Activated T-cell treated with anti-CD3 and anti-CD28 coated beads, Interleukin-2, amount 50 U/mL, for 24 hours (primary cell): Measurements from ENCODE around the gene USP24.
"Not testable (repeated sequence)": the region's sequence is repeated elsewhere in the genome, so short reads cannot be mapped to it uniquely, and the experiment has no call there.

ENCODE experiments used
- DNase-seq: peaks from one replicate; pipeline ENCODE4 v3.0.0-alpha.2; 2020
- H3K27ac Mint-ChIP-seq: 2 replicates; pipeline ENCODE4 v1.8.0; 2020; ENCODE audit warnings: mild to moderate bottlenecking, mixed read lengths
- H3K27me3 Mint-ChIP-seq: 2 replicates; pipeline ENCODE4 v1.8.0; 2020; ENCODE audit warnings: mixed read lengths
- H3K36me3 Mint-ChIP-seq: 2 replicates; pipeline ENCODE4 v1.8.0; 2020; ENCODE audit warnings: low read depth, mixed read lengths
- H3K4me1 Mint-ChIP-seq: 2 replicates; pipeline ENCODE4 v1.8.0; 2020; ENCODE audit warnings: low read depth, mixed read lengths
- H3K4me3 Mint-ChIP-seq: 2 replicates; pipeline ENCODE4 v1.8.0; 2020; ENCODE audit warnings: mild to moderate bottlenecking, moderate library complexity, mixed read lengths
- H3K9me3 Mint-ChIP-seq: 2 replicates; pipeline ENCODE4 v1.8.0; 2020; ENCODE audit warnings: mixed read lengths

USP24 gene

DNA sequence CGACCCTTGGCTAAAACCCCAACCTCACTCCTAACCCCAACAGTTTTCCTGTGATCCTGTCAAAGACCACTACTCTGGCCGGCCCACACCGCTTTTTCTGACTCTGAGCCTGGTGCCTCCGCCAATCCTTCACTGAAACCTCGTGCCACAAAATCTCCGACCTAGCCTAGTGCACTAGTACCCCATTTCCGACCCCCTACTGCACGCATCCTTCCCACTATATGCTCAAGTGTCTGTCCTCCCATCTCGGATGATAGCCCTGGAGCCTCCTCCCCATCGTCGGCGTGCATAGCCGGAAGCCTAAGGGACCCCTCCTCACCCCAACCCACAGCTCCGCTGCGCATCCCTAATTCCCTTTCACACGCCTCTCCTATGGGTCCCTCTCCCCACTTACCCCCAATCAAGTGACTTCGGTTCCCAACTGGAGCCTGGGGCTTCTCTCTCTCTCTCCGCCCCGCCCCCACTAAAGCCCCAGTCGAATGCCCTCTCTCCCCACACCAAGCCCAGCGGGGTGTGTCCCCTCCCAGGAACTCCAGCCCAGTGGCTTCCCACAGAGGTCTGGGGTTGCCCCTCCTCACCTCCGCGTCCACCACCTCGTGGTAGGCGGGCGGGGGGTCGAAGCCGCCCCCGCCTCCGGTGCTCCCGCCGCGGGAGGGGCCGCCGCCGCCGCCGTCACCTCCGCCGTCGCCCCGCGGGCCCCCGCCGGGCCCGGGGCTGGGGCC, 791 bp downstream of the USP24 start:
- DNase-seq, result peak; percentile 67
- Mint-ChIP-seq H3K36me3 (peaks cover 32% of the 10 kb centered on the region), H3K27me3 (no peaks in the 10 kb centered on the region), H3K27ac (peak overlapping the region; percentile 95), H3K9me3 (no peaks in the 10 kb centered on the region), H3K4me3 (peak overlapping the region; percentile 90), H3K4me1 (peaks cover 73% of the 10 kb centered on the region)

DNA sequence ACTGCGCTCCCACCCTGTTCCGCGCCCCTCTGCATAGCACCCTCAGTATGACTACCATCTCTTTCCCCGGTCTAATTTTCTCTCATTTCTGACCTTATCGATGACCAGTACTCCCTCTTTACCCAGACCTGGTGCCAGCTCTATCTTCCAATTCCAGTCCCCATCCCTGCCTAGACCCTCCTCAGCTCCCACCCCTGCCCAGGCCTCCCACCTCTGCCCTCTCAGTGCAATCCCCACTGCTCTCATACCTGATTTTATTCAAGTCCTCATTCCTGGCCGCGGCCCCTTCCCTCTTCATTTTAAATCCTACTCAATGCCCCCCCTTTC, 1.3 kb downstream of the USP24 start:
- H3K4me3 Mint-ChIP-seq, result peak overlapping the region; percentile 90
- no peak for DNase-seq
- no peaks in the 10 kb centered on the region for H3K9me3 Mint-ChIP-seq
- peaks cover 74% of the 10 kb centered on the region for H3K4me1 Mint-ChIP-seq
- peak overlapping the region; percentile 95 for H3K27ac Mint-ChIP-seq
- no peaks in the 10 kb centered on the region for H3K27me3 Mint-ChIP-seq
- peaks cover 35% of the 10 kb centered on the region for H3K36me3 Mint-ChIP-seq

DNA sequence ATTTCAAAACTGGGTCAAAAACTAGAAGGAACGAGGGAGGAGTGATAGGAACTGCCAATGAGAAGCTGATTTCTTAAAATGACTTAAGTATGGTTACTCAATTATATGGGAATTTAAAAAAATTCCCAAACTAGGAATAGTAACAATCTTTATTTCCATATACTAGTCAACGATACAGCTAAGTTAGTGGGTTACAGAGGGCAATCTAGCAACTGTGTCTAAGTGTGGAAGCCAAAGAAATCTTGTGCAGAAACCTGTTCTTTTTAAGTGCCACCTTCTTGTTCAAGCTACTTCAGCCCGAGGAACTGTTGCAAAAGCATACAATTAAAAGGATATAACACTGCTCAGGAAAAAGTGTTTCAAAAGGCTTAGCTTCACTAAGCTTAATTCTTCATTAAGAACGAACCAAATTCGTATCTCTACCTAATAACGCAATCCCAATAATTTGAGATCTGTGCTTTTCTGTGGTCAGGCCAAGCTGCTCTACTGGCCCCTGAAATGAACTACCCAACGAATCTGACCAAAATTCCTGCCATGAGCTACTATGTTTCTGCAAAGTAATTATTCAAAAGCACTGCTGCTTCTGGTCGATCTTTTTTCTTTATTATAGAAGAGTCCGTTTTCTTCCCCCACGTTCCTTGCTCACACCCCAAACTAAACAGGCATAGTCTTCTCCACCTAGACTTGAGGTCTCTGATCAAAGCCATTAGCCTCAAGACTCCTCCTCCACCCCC, 1.8 kb downstream of the USP24 start:
- peaks cover 37% of the 10 kb centered on the region for H3K36me3 Mint-ChIP-seq
- peaks cover 74% of the 10 kb centered on the region for H3K4me1 Mint-ChIP-seq
- H3K27ac Mint-ChIP-seq, result peak overlapping the region; percentile 95
- no peak for DNase-seq
- no peaks in the 10 kb centered on the region for H3K27me3 Mint-ChIP-seq
- peak overlapping the region; percentile 90 for H3K4me3 Mint-ChIP-seq
- no peaks in the 10 kb centered on the region for H3K9me3 Mint-ChIP-seq

DNA sequence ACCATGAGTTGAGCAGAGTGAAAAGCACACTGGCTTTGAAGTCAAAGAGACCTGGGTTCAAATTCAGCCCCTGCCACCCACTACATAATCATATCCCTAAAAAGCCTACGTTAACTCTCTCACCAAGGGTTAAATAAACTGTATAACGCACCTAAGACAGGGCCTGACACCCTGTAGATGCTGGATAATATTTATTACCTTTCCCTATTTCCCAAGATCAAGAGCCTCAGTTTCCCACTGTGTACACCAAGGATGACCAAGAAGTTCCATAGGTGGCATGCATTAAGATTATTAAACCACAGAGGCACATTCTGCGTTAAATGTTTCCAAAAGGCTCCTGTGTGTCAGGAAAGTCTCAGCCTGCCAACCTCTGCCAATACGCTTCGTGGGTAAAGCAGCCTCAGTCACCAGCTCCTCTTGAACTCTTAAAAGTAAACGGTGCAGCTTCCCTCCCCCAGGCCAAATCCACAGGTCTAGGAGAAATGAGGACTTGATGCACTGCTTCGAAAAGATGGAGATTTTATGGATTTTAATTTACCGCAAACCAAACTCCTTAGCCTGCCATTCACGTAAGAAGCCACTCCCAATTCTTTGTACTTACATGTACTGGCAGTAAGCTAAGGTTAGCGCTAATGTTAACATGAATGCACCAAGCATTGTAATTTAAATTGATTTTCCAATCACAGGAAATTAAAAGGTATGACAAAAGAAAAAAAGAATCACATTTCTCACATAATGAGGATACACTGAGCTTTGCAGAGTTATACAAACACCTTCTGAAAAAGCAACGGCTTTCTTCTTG, 2.6 kb downstream of the USP24 start:
- Mint-ChIP-seq H3K4me3 (peak overlapping the region; percentile 90), H3K9me3 (no peaks in the 10 kb centered on the region), H3K27me3 (no peaks in the 10 kb centered on the region), H3K27ac (peak overlapping the region; percentile 95), H3K4me1 (peaks cover 73% of the 10 kb centered on the region), H3K36me3 (peaks cover 43% of the 10 kb centered on the region)
- DNase-seq, result no peak

DNA sequence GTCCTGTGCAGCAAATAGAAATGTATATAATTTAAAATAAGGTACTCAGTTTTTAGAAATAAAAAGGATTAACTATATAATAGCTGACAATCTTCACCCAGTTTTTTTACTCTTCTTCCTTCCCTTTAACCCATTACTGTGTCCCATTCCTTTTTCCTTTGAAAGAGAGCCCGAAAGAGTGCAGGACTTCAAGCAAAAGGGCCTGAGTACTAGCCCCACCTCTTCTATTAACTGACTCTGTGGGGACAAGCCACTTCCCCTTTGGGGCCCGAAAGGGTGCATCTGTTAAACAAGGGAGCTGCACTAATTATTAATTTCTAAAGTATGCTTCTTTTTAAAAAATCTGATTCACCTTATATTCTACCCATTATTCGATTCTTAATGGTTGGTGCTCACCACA, 3.3 kb downstream of the USP24 start:
- Mint-ChIP-seq H3K4me1 (peaks cover 73% of the 10 kb centered on the region), H3K36me3 (peaks cover 45% of the 10 kb centered on the region), H3K9me3 (no peaks in the 10 kb centered on the region), H3K4me3 (peak overlapping the region; percentile 90), H3K27me3 (no peaks in the 10 kb centered on the region), H3K27ac (peak overlapping the region; percentile 95)
- DNase-seq, result no peak

DNA sequence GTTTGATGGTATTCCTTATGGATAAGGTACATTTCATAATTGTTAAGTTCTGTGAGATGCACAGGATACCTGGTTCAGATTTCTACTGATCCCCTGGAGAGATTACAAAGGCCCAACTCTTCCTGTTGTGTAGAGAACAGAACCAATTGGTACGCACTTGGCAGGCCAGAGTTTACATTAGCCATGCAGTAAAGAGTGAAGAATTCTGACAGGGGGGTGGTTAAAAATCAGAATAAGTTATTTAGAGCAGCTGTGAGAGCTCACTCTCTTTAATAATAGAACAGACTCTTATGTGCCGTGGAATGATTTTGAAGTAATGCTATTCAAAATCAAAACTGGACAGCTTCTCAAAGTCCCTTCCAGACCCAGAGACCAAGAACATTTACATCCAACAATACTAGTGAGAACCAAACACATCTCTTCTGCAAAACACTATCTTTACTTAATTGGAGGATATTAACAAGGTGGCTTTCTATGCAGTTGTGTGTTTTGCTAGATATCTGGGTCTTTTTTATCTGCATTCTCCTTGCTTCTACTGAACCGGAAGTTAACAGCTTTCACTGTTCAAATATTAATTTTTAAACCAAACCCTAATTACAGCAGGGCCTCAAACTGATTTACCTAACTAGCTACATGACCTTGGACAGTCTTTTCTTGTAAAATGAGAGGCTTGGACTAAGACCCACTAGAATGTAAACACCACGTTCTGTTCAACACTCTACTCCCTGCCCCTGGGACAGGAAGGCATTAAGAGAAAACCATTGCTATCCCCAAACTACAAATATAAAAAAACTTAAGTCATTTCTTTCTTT, 4.0 kb downstream of the USP24 start:
- DNase-seq, result no peak

DNA sequence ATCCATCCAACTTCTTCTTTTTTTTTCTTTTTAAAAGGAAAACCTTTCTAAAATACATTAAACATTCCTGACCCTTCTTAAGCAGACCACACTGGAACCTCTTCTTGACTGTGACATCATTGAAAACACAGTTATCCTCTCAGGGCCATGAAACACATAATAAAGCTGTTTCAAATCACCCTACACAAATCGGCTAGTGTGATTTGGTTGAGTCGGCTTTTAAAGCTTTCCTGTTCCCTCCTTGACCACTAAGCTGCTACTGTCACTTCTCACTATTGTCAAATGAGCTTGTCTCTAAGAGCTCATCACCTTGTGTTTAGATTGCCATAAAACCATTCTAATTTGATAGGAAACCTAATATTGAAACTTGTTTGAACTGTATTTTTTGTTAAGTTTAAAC, 5.9 kb downstream of the USP24 start:
- H3K36me3 Mint-ChIP-seq, result peaks cover 54% of the 10 kb centered on the region
- no peaks in the 10 kb centered on the region for H3K9me3 Mint-ChIP-seq
- peak overlapping the region; percentile 23 for H3K27ac Mint-ChIP-seq

More for the DNA sequence above, 4.0 kb downstream of the USP24 start:
- H3K4me1 Mint-ChIP-seq, result peaks cover 73% of the 10 kb centered on the region
- no peaks in the 10 kb centered on the region for H3K9me3 Mint-ChIP-seq
- H3K4me3 Mint-ChIP-seq, result peak overlapping the region; percentile 90
- H3K27ac Mint-ChIP-seq, result peak overlapping the region; percentile 32
- H3K36me3 Mint-ChIP-seq, result peaks cover 52% of the 10 kb centered on the region
- H3K27me3 Mint-ChIP-seq, result no peaks in the 10 kb centered on the region

DNA sequence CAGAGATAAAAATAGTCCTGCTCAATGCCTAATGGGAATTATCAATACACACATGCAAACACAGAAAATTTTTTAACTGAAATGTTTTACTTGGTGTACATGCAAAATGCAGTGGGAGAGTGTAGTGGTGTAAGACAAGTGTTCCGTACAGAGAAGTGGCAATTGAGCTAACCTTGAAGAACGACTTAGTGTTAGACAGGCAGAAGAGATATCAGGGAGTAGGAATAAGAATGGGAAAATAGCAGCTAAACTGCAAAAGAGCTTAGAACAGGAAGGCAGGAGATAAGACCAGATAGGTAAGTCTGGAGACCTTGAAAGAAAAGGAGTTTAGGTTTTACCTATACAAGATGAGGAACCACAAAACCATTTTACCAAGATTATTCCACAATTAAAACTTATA, 9.0 kb downstream of the USP24 start:
- no peak overlapping the region for H3K27ac Mint-ChIP-seq
- H3K27me3 Mint-ChIP-seq, result no peaks in the 10 kb centered on the region
- peaks cover 82% of the 10 kb centered on the region for H3K4me1 Mint-ChIP-seq
- H3K9me3 Mint-ChIP-seq, result no peaks in the 10 kb centered on the region
- DNase-seq, result no peak
- H3K4me3 Mint-ChIP-seq, result no peak overlapping the region
- peaks cover 43% of the 10 kb centered on the region for H3K36me3 Mint-ChIP-seq

More for the DNA sequence above, 5.9 kb downstream of the USP24 start:
- H3K4me3 Mint-ChIP-seq, result peak overlapping the region; percentile 15
- DNase-seq, result no peak
- peaks cover 81% of the 10 kb centered on the region for H3K4me1 Mint-ChIP-seq
- no peaks in the 10 kb centered on the region for H3K27me3 Mint-ChIP-seq

GRCh38 chr1:55204997-55205396, 10.2 kb downstream of the USP24 start:
- no peaks in the 10 kb centered on the region for H3K9me3 Mint-ChIP-seq
- H3K4me3 Mint-ChIP-seq, result no peak overlapping the region
- H3K27ac Mint-ChIP-seq, result peak overlapping the region; percentile 50
- H3K27me3 Mint-ChIP-seq, result no peaks in the 10 kb centered on the region
- no peak for DNase-seq
- H3K36me3 Mint-ChIP-seq, result peaks cover 52% of the 10 kb centered on the region
- peaks cover 79% of the 10 kb centered on the region for H3K4me1 Mint-ChIP-seq

- DNase-seq, result no peak
- Mint-ChIP-seq H3K4me3 (no peak overlapping the region), H3K9me3 (no peaks in the 10 kb centered on the region), H3K27me3 (no peaks in the 10 kb centered on the region), H3K36me3 (peaks cover 62% of the 10 kb centered on the region), H3K4me1 (peaks cover 78% of the 10 kb centered on the region), H3K27ac (peak overlapping the region; percentile 63)
Measured at GRCh38 chr1:55203064-55203463, 12.1 kb downstream of the USP24 start.

DNA sequence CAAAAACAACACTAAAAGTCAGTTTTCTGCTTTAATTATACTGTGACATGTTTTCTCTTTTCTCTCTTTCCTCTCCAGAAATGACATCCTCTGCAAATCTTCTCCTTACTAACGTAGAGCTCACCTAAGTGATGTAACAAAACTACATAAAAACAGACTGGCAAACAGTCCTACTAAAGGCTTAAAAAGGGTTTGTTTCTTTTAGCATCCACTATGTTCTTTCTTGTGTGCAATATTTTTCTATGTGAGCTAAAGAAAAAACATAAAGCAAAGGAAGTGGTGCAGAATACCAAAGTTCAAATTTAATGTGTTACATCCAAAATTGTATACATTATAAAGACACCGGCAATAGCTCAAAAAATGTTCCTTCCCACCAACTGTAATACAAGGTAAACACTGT, 14.5 kb downstream of the USP24 start:
- Mint-ChIP-seq H3K27me3 (no peaks in the 10 kb centered on the region), H3K9me3 (no peaks in the 10 kb centered on the region), H3K27ac (peak overlapping the region; percentile 48), H3K36me3 (peaks cover 50% of the 10 kb centered on the region), H3K4me3 (no peak overlapping the region), H3K4me1 (peaks cover 81% of the 10 kb centered on the region)
- no peak for DNase-seq

DNA sequence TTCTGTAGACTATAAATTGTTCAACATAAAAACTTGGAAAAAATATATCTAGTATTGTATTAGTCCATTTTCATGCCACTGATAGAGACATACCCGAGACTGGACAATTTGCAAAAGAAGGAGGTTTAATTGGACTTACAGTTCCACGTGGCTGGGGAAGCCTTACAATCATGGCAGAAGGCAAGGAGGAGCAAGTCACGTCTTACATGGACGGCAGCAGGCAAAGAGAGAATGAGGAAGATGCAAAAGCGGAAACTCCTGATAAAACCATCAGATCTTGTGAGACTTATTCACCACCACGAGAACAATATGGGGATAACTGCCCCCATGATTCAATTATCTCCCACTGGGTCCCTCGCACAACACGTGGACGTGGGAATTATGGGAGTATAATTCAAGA, 15.4 kb downstream of the USP24 start:
- not testable (repeated sequence) for H3K27me3 Mint-ChIP-seq, H3K9me3 Mint-ChIP-seq, DNase-seq, H3K27ac Mint-ChIP-seq, H3K4me3 Mint-ChIP-seq
- peaks cover 55% of the 10 kb centered on the region for H3K36me3 Mint-ChIP-seq
- peaks cover 85% of the 10 kb centered on the region for H3K4me1 Mint-ChIP-seq

GRCh38 chr1:55198044-55198443, 17.1 kb downstream of the USP24 start:
- H3K9me3 Mint-ChIP-seq, result no peaks in the 10 kb centered on the region
- H3K36me3 Mint-ChIP-seq, result peaks cover 61% of the 10 kb centered on the region
- H3K27me3 Mint-ChIP-seq, result no peaks in the 10 kb centered on the region
- H3K4me1 Mint-ChIP-seq, result peaks cover 81% of the 10 kb centered on the region
- H3K27ac Mint-ChIP-seq, result peak overlapping the region; percentile 50
- H3K4me3 Mint-ChIP-seq, result no peak overlapping the region
- no peak for DNase-seq

DNA sequence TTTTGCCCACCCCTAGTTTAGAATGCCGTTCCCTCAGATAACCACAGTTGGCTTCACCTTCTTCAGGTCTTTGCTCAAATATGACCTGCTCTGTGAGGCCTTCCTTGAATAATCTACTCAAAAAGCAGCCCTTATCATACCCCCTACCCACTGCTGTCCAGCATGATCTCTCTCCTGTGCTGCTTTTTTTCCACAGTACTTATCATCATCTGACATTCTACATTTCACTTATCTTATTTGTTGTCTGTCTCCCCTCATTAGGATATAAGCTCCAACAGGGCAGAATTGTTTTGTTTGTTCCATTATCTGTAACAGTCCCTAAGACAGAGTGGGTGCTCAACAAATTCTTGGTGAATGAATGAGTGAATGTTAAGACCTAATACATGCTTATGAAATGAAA, 18.1 kb downstream of the USP24 start:
- H3K9me3 Mint-ChIP-seq, result no peaks in the 10 kb centered on the region
- no peak overlapping the region for H3K4me3 Mint-ChIP-seq
- no peaks in the 10 kb centered on the region for H3K27me3 Mint-ChIP-seq
- DNase-seq, result no peak
- peak overlapping the region; percentile 44 for H3K27ac Mint-ChIP-seq
- peaks cover 56% of the 10 kb centered on the region for H3K36me3 Mint-ChIP-seq
- H3K4me1 Mint-ChIP-seq, result peaks cover 78% of the 10 kb centered on the region
